HEK293 (cell line): ENCODE measurements around the gene ZNF23.
A peak's percentile ranks its signal among the peaks of the same experiment; 100 is the strongest.

ENCODE experiments used
- IKZF3 ChIP-seq: fragments of 450-650 bp; IDR thresholded peaks from 2 replicates; pipeline ENCODE4 v1.5.0; 2018; ENCODE audit warnings: missing biosample characterization, mild to moderate bottlenecking, missing genetic modification characterization, moderate library complexity
- KLF16 ChIP-seq: fragments of 450-650 bp; formaldehyde crosslinking; IDR thresholded peaks from 2 replicates; pipeline ENCODE4 v1.5.1; 2017; ENCODE audit warnings: missing biosample characterization, missing genetic modification characterization
- MZF1 ChIP-seq: fragments of 450-650 bp; formaldehyde crosslinking; IDR thresholded peaks from 2 replicates; pipeline ENCODE4 v1.5.1; 2017; ENCODE audit warnings: missing biosample characterization, missing genetic modification characterization, borderline replicate concordance
- OSR2 ChIP-seq: fragments of 450-650 bp; formaldehyde crosslinking; IDR thresholded peaks from 2 replicates; pipeline ENCODE4 v1.5.1; 2016; ENCODE audit warnings: missing biosample characterization, missing genetic modification characterization
- REST ChIP-seq: fragments of 450-650 bp; formaldehyde crosslinking; IDR thresholded peaks from 2 replicates; pipeline ENCODE4 v1.5.1; 2016; ENCODE audit warnings: missing biosample characterization, missing genetic modification characterization
- TSHZ1 ChIP-seq: fragments of 450-650 bp; formaldehyde crosslinking; IDR thresholded peaks from 2 replicates; pipeline ENCODE4 v1.5.1; 2016; ENCODE audit warnings: missing biosample characterization, missing genetic modification characterization, borderline replicate concordance
- ZBTB17 ChIP-seq: fragments of 450-650 bp; formaldehyde crosslinking; IDR thresholded peaks from 2 replicates; pipeline ENCODE4 v1.5.1; 2016; ENCODE audit warnings: missing biosample characterization, missing genetic modification characterization
- ZBTB26 ChIP-seq: fragments of 450-650 bp; formaldehyde crosslinking; optimal IDR thresholded peaks from 2 replicates; pipeline ENCODE3; 2016; ENCODE audit warnings: missing biosample characterization, mild to moderate bottlenecking, missing genetic modification characterization
- ZBTB49 ChIP-seq: fragments of 450-650 bp; formaldehyde crosslinking; IDR thresholded peaks from 2 replicates; pipeline ENCODE4 v1.5.1; 2016; ENCODE audit warnings: missing biosample characterization, missing genetic modification characterization, low read depth
- ZNF10 ChIP-seq: fragments of 450-650 bp; formaldehyde crosslinking; IDR thresholded peaks from 2 replicates; pipeline ENCODE4 v1.5.1; 2017; ENCODE audit warnings: missing biosample characterization, missing genetic modification characterization
- ZNF133 ChIP-seq: fragments of 450-650 bp; formaldehyde crosslinking; IDR thresholded peaks from 2 replicates; pipeline ENCODE4 v1.5.1; 2016; ENCODE audit warnings: missing biosample characterization, missing genetic modification characterization
- ZNF138 ChIP-seq: fragments of 450-650 bp; formaldehyde crosslinking; IDR thresholded peaks from 2 replicates; pipeline ENCODE4 v1.5.1; 2016; ENCODE audit warnings: missing biosample characterization, missing genetic modification characterization, borderline replicate concordance
- ZNF184 ChIP-seq: fragments of 450-650 bp; IDR thresholded peaks from 2 replicates; pipeline ENCODE4 v1.5.1; 2018; ENCODE audit warnings: missing biosample characterization, mild to moderate bottlenecking, missing genetic modification characterization
- ZNF202 ChIP-seq: fragments of 450-650 bp; formaldehyde crosslinking; IDR thresholded peaks from 2 replicates; pipeline ENCODE4 v1.5.1; 2016; ENCODE audit warnings: missing biosample characterization, missing genetic modification characterization, borderline replicate concordance
- ZNF239 ChIP-seq: fragments of 450-650 bp; formaldehyde crosslinking; IDR thresholded peaks from 2 replicates; pipeline ENCODE4 v1.5.1; 2016; ENCODE audit warnings: missing biosample characterization, missing genetic modification characterization
- ZNF266 ChIP-seq: fragments of 450-650 bp; formaldehyde crosslinking; IDR thresholded peaks from 2 replicates; pipeline ENCODE4 v1.5.1; 2016; ENCODE audit warnings: missing biosample characterization, missing genetic modification characterization, low read depth
- ZNF280D ChIP-seq: fragments of 450-650 bp; formaldehyde crosslinking; IDR thresholded peaks from 2 replicates; pipeline ENCODE4 v1.5.1; 2016; ENCODE audit warnings: missing biosample characterization, missing genetic modification characterization
- ZNF391 ChIP-seq: fragments of 450-650 bp; formaldehyde crosslinking; IDR thresholded peaks from 2 replicates; pipeline ENCODE4 v1.5.1; 2016; ENCODE audit warnings: low read depth, missing biosample characterization, missing genetic modification characterization, borderline replicate concordance
- ZNF398 ChIP-seq: fragments of 450-650 bp; formaldehyde crosslinking; IDR thresholded peaks from 2 replicates; pipeline ENCODE4 v1.5.1; 2017; ENCODE audit warnings: missing biosample characterization, missing genetic modification characterization
- ZNF629 ChIP-seq: fragments of 450-650 bp; formaldehyde crosslinking; IDR thresholded peaks from 2 replicates; pipeline ENCODE4 v1.5.1; 2017; ENCODE audit warnings: missing biosample characterization, missing genetic modification characterization
- ZNF76 ChIP-seq: fragments of 450-650 bp; formaldehyde crosslinking; IDR thresholded peaks from 2 replicates; pipeline ENCODE4; 2016; ENCODE audit warnings: low read depth, missing biosample characterization, missing genetic modification characterization, borderline replicate concordance
- ZNF768 ChIP-seq: fragments of 450-650 bp; formaldehyde crosslinking; IDR thresholded peaks from 2 replicates; pipeline ENCODE4 v1.5.1; 2018; ENCODE audit warnings: missing biosample characterization, mild to moderate bottlenecking, missing genetic modification characterization

The ZNF23 gene

GRCh38 chr16:71426069-71426879 lies 35.8 kb downstream of the ZNF23 start (continued):
- TF ChIP-seq ZNF76 (tag by site-specific recombination), result peak; percentile 88
- no peak for TF ChIP-seq ZBTB49 (tag by site-specific recombination)
- no peak for TF ChIP-seq ZNF138 (tag by site-specific recombination)
- TF ChIP-seq MZF1 (tag by site-specific recombination), result peak; percentile 99
- TF ChIP-seq ZBTB17 (tag by site-specific recombination), result peak; percentile 88
- peak; percentile 45; the same call in 1 of the 2 replicates for TF ChIP-seq OSR2 (tag by site-specific recombination)
- TF ChIP-seq ZNF202, result no peak
- TF ChIP-seq REST, result no peak; the same call in 1 of the 2 replicates
- TF ChIP-seq ZBTB26, result peak; percentile 59
- TF ChIP-seq ZNF391 (tag by site-specific recombination), result peak; percentile 29; the same call in 1 of the 2 replicates
- TF ChIP-seq ZNF768 (tag by site-specific recombination), result peak; percentile 100
- 0 out of 2 replicates have a peak, but pooled peaks have one; percentile 16 for TF ChIP-seq ZNF133 (tag by site-specific recombination)
- peak; percentile 96 for TF ChIP-seq ZNF10 (tag by site-specific recombination)
- TF ChIP-seq ZNF629, result peak; percentile 69
- TF ChIP-seq IKZF3 (tag by site-specific recombination), result no peak
- TF ChIP-seq ZNF398 (tag by site-specific recombination), result 0 out of 2 replicates have a peak, but pooled peaks have one; percentile 44
- TF ChIP-seq ZNF266 (tag by site-specific recombination), result no peak
- TF ChIP-seq ZNF184 (tag by site-specific recombination), result 0 out of 2 replicates have a peak, but pooled peaks have one; percentile 21
- TF ChIP-seq TSHZ1 (tag by site-specific recombination), result peak; percentile 62
- TF ChIP-seq ZNF239 (tag by site-specific recombination), result peak; percentile 68; the same call in 1 of the 2 replicates
- 0 out of 2 replicates have a peak, but pooled peaks have one; percentile 38 for TF ChIP-seq ZNF280D (tag by site-specific recombination)
- TF ChIP-seq KLF16 (tag by site-specific recombination), result peak; percentile 94
